ENCODE results near the gene SRRD.

Gene SRRD

DNA sequence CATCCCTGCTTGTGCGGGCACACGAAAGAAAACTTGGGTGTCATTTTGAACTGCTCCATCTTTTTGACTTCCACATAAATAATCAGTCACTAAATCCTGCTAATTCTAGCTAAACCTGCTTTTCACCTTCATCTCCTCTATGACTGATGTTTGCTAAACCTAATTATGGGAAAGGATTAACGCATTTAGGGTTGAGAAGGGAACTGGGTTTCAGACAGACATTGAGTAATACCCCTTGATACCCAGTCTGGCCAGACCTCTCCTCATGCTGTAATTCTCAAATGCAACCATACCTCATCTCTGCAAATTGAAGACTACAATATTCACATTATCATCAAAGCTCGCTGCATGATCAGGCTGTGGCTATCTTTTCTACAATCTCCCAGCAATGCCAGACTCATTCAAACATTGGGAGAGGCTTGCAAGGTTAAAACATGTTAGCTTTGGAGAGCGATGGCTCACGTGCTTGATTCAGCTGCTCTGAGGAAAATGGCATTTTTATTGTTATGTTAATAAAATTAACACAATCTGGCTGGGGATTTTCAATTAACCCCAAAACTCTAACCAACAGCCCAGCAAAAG, 2.5 kb upstream of the SRRD start:
- Histone ChIP-seq H3K27ac (no peak overlapping the region), H3K27me3 (no peaks in the 10 kb centered on the region), H3K9me3 (no peaks in the 10 kb centered on the region), H3K4me1 (peaks cover 0 to 59% (median 39%) of the 10 kb centered on the region in 4 donors), H3K4me3 (no peak overlapping the region), H3K36me3 (peaks cover 12 to 26% (median 20%) of the 10 kb centered on the region in 3 donors)
- intact Hi-C loops (cut with DNase I; ENCODE audit: low total_unique reads), result loop anchor here (10.0 kb wide), 1 partner anchor 104 kb away; no protein-coding TSS in a partner anchor
- TF ChIP-seq, protein P1, sequence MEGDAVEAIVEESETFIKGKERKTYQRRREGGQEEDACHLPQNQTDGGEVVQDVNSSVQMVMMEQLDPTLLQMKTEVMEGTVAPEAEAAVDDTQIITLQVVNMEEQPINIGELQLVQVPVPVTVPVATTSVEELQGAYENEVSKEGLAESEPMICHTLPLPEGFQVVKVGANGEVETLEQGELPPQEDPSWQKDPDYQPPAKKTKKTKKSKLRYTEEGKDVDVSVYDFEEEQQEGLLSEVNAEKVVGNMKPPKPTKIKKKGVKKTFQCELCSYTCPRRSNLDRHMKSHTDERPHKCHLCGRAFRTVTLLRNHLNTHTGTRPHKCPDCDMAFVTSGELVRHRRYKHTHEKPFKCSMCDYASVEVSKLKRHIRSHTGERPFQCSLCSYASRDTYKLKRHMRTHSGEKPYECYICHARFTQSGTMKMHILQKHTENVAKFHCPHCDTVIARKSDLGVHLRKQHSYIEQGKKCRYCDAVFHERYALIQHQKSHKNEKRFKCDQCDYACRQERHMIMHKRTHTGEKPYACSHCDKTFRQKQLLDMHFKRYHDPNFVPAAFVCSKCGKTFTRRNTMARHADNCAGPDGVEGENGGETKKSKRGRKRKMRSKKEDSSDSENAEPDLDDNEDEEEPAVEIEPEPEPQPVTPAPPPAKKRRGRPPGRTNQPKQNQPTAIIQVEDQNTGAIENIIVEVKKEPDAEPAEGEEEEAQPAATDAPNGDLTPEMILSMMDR (IDR thresholded peaks at IDR 0.05), result no peak
- peak in 1 of 2 donors; percentile 16 for DNase-seq

DNA sequence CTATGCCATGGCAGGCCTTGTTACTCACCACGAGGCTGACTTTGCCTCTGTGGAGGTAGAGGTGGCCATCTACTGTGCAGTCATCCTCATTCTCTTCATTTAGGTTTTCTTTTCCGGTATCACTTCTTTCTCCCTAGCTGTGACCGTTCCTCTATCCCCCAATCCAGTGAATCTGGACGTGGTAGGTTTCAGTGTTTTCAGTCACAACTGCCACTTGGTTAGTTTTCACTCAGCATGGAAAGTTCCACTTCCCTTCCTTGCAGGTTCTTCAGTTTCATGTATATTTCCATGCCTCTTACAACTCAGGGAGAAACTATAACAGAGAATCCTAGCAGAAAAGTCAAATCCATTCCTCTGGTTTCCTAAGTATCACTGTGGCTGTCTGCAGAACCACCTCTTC, 2.0 kb upstream of the SRRD start:
- no peak overlapping the region for H3K27ac ChIP-seq
- peaks cover 7 to 21% (median 15%) of the 10 kb centered on the region in 3 donors for H3K36me3 ChIP-seq
- H3K4me1 ChIP-seq, result peaks cover 0 to 59% (median 39%) of the 10 kb centered on the region in 4 donors
- intact Hi-C loops (cut with DNase I; ENCODE audit: low total_unique reads), result loop anchor here (10.0 kb wide), 1 partner anchor 103 kb away; no protein-coding TSS in a partner anchor
- H3K9me3 ChIP-seq, result no peaks in the 10 kb centered on the region
- H3K4me3 ChIP-seq, result no peak overlapping the region
- no peaks in the 10 kb centered on the region for H3K27me3 ChIP-seq
- no peak for DNase-seq
- TF ChIP-seq, protein P1 (IDR thresholded peaks at IDR 0.05), result no peak

DNA sequence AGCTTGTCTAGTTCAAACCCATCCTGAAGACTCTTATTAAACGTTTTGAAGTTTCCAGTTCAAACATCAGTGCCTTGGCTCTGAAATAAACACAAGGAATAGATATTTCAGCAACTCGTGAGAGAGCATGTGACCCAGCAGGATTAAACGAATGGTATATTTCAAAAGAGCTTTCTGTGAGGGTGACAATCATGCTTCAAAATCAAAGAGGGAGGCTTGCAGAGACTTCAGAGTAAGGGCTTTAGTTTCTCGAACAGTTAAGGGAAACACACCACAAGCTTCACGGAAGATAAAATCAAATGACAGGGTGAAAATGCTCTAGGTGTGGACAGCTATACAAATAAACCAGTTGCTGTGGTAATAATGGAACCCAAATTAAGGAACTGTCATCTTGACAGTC, 1.5 kb upstream of the SRRD start:
- no peak overlapping the region for H3K4me3 ChIP-seq
- intact Hi-C loops (cut with DNase I; ENCODE audit: low total_unique reads), result loop anchor here (10.0 kb wide), 1 partner anchor 103 kb away; no protein-coding TSS in a partner anchor
- no peak overlapping the region for H3K27ac ChIP-seq
- DNase-seq, result no peak
- TF ChIP-seq, protein P1 (IDR thresholded peaks at IDR 0.05), result no peak
- peaks cover 4 to 19% (median 11%) of the 10 kb centered on the region in 3 donors for H3K36me3 ChIP-seq
- no peaks in the 10 kb centered on the region for H3K9me3 ChIP-seq
- no peaks in the 10 kb centered on the region for H3K27me3 ChIP-seq
- H3K4me1 ChIP-seq, result peaks cover 0 to 59% (median 39%) of the 10 kb centered on the region in 4 donors

DNA sequence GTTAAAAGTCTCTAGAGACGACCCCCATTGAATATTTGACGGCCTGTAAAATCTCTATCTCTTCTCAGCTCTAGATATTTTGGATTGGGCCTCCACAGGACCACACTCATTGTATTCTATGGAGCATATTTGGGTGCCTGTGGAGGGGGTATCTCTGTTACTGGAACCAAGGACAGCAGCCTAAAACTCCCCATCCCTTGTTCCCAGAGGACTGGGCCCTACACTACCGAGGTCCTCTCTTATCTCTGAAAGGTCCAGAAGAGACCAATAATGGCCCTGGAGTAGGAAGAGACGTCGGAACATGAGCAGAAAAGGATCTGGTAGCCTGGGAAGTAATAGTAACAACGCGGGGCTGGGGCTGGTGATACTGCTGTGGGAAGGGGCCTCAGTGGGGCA, 636 bp upstream of the SRRD start:
- Histone ChIP-seq H3K4me3 (peak overlapping the region; percentile 64 to 94), H3K27ac (peak overlapping the region; percentile 90 to 97), H3K27me3 (no peaks in the 10 kb centered on the region), H3K36me3 (peaks cover 2 to 21% (median 7%) of the 10 kb centered on the region in 3 donors), H3K4me1 (peaks cover 0 to 59% (median 39%) of the 10 kb centered on the region in 4 donors), H3K9me3 (no peaks in the 10 kb centered on the region)
- intact Hi-C loops (cut with DNase I; ENCODE audit: low total_unique reads), result loop anchor here (10.0 kb wide), 1 partner anchor 102 kb away; no protein-coding TSS in a partner anchor
- TF ChIP-seq, protein P1 (IDR thresholded peaks at IDR 0.05), result no peak
- DNase-seq, result no peak

DNA sequence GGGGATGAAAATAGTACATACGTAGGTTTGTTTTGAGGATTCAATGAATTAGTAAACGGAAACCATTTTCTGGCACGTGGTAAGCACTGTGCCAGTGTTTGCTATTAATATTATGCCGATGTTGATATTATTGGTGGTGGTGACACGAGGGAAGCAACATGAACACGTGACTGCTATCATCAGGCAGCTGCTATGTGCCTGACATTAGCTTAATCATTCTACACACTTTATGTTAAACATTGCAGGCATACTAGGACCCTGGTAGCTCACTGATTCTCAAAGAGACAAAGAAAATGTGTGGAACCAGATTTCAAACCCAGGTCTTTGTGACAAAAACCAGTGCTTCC, 656 bp downstream of the SRRD start:
- Histone ChIP-seq H3K4me3 (peak overlapping the region; percentile 64 to 94), H3K9me3 (no peaks in the 10 kb centered on the region), H3K27ac (peak overlapping the region; percentile 90 to 97), H3K4me1 (peaks cover 0 to 58% (median 39%) of the 10 kb centered on the region in 4 donors), H3K27me3 (no peaks in the 10 kb centered on the region), H3K36me3 (peaks cover 7 to 34% (median 20%) of the 10 kb centered on the region in 3 donors)
- intact Hi-C loops (cut with DNase I; ENCODE audit: low total_unique reads), result loop anchor here (10.0 kb wide), 1 partner anchor 100 kb away; no protein-coding TSS in a partner anchor
- TF ChIP-seq, protein P1 (IDR thresholded peaks at IDR 0.05), result no peak
- peak in 1 of 2 donors; percentile 15 for DNase-seq
